Breast epithelium (tissue), 3 donors: ENCODE results near the gene WSB2.

ENCODE experiments used
- CTCF ChIP-seq, 3 donors: fragments of 450-650 bp; IDR thresholded peaks; one replicate each; pipeline ENCODE4 v1.5.1; 2016 to 2017; ENCODE audit warnings: antibody characterized with exemption in 3 of 3, mild to moderate bottlenecking in 3 of 3, moderate library complexity in 3 of 3
- POLR2A ChIP-seq: fragments of 450-650 bp; IDR thresholded peaks from one replicate; pipeline ENCODE4 v1.6.1; 2016; ENCODE audit warnings: antibody characterized with exemption, mild to moderate bottlenecking, moderate library complexity
- POLR2AphosphoS5 ChIP-seq, 3 donors: sonication (generic); formaldehyde crosslinking; IDR thresholded peaks; one replicate each; pipeline ENCODE4 v1.6.1; 2017; ENCODE audit warnings: antibody characterized with exemption in 3 of 3

- no peak for TF ChIP-seq CTCF (IDR thresholded peaks at IDR 0.05)
- no peak for TF ChIP-seq POLR2A
- TF ChIP-seq POLR2AphosphoS5 (IDR thresholded peaks at IDR 0.05) = no peak
These were observed 50.1 kb downstream of the WSB2 start for GRCh38 chr12:118010903-118011302.
